Measurements from ENCODE around the gene FKRP. TPM values are rescaled to one million over a fixed set of nuclear protein-coding genes. Genes with fewer than 3 reads are reported as not detected.
A peak's percentile ranks its signal among the peaks of the same experiment; 100 is the strongest.
"Not testable (repeated sequence)": the region's sequence is repeated elsewhere in the genome, so short reads cannot be mapped to it uniquely, and the experiment has no call there.

FKRP gene
- total RNA-seq, 1 experiment from 2014 or later, result 35.0 TPM

GRCh38 chr19:46773018-46773399, 27.2 kb downstream of the FKRP start:
- Mint-ChIP-seq H3K9me3 (ENCODE audit: low read depth, unreplicated experiment) (no peaks in the 10 kb centered on the region), H3K36me3 (ENCODE audit: insufficient read depth, unreplicated experiment) (peaks cover 67% of the 10 kb centered on the region), H3K4me1 (ENCODE audit: low read depth, unreplicated experiment) (peaks cover 34% of the 10 kb centered on the region), H3K27ac (ENCODE audit: unreplicated experiment) (no peak overlapping the region), H3K27me3 (ENCODE audit: unreplicated experiment) (no peaks in the 10 kb centered on the region), H3K4me3 (ENCODE audit: low read depth, unreplicated experiment) (no peak overlapping the region)
- CTCF ChIA-PET, result no interaction called here
- no TSS peak for BruUV-seq (replicated peaks)
- intact Hi-C loops (cut with micrococcal nuclease; ENCODE audit: unreplicated experiment), result no loop called here
- no peak for TF ChIP-seq CTCF (IDR thresholded peaks at IDR 0.05; ENCODE audit: unreplicated experiment)
- no peak for DNase-seq

GRCh38 chr19:46775642-46776258, 29.9 kb downstream of the FKRP start:
- Mint-ChIP-seq H3K36me3 (ENCODE audit: insufficient read depth, unreplicated experiment) (peaks cover 87% of the 10 kb centered on the region), H3K4me1 (ENCODE audit: low read depth, unreplicated experiment) (peaks cover 20% of the 10 kb centered on the region), H3K9me3 (ENCODE audit: low read depth, unreplicated experiment) (no peaks in the 10 kb centered on the region), H3K27ac (ENCODE audit: unreplicated experiment) (no peak overlapping the region), H3K27me3 (ENCODE audit: unreplicated experiment) (no peaks in the 10 kb centered on the region), H3K4me3 (ENCODE audit: low read depth, unreplicated experiment) (no peak overlapping the region)
- intact Hi-C loops (cut with micrococcal nuclease; ENCODE audit: unreplicated experiment), result no loop called here
- CTCF ChIA-PET, result no interaction called here
- no peak for TF ChIP-seq CTCF (IDR thresholded peaks at IDR 0.05; ENCODE audit: unreplicated experiment)
- no TSS peak for BruUV-seq (replicated peaks)
- DNase-seq, result no peak

GRCh38 chr19:46776927-46777911, 31.4 kb downstream of the FKRP start:
- H3K4me3 Mint-ChIP-seq (ENCODE audit: low read depth, unreplicated experiment), result no peak overlapping the region
- H3K27me3 Mint-ChIP-seq (ENCODE audit: unreplicated experiment), result no peaks in the 10 kb centered on the region
- TF ChIP-seq CTCF (IDR thresholded peaks at IDR 0.05; ENCODE audit: unreplicated experiment), result no peak
- H3K4me1 Mint-ChIP-seq (ENCODE audit: low read depth, unreplicated experiment), result peaks cover 22% of the 10 kb centered on the region
- peak; percentile 38 for DNase-seq
- intact Hi-C loops (cut with micrococcal nuclease; ENCODE audit: unreplicated experiment), result no loop called here
- H3K9me3 Mint-ChIP-seq (ENCODE audit: low read depth, unreplicated experiment), result no peaks in the 10 kb centered on the region
- peak overlapping the region; percentile 13 for H3K27ac Mint-ChIP-seq (ENCODE audit: unreplicated experiment)
- peaks cover 89% of the 10 kb centered on the region for H3K36me3 Mint-ChIP-seq (ENCODE audit: insufficient read depth, unreplicated experiment)
- no TSS peak for BruUV-seq (replicated peaks)
- CTCF ChIA-PET, result interaction anchor here (0.6 kb wide), 1 partner anchor 9 kb away, joined by 4 read pairs; no protein-coding TSS in a partner anchor

- CTCF ChIA-PET, result interaction anchor here (0.6 to 0.7 kb wide), 2 partner anchors 8 to 1789 kb away, joined by 4 to 10 read pairs; no protein-coding TSS in a partner anchor
- H3K4me3 Mint-ChIP-seq (ENCODE audit: low read depth, unreplicated experiment); H3K9me3 Mint-ChIP-seq (ENCODE audit: low read depth, unreplicated experiment); DNase-seq; H3K27me3 Mint-ChIP-seq (ENCODE audit: unreplicated experiment); intact Hi-C loops (cut with micrococcal nuclease; ENCODE audit: unreplicated experiment); BruUV-seq (replicated peaks); H3K27ac Mint-ChIP-seq (ENCODE audit: unreplicated experiment): not testable (repeated sequence)
- Mint-ChIP-seq H3K36me3 (ENCODE audit: insufficient read depth, unreplicated experiment) (peaks cover 93% of the 10 kb centered on the region), H3K4me1 (ENCODE audit: low read depth, unreplicated experiment) (peaks cover 22% of the 10 kb centered on the region)
Observed at GRCh38 chr19:46777956-46778645, 32.2 kb downstream of the FKRP start.
